Stimulated activated CD8-positive, alpha-beta memory T cell treated with anti-CD3 and anti-CD28 coated beads, Interleukin-7, amount 100 ng/mL, for 48 hours (primary cell): ENCODE results near the gene PPM1N.
A peak's percentile ranks its signal among the peaks of the same experiment; 100 is the strongest.

Experiments
- DNase-seq, 2 donors: peaks; one replicate each; pipeline ENCODE4 v3.0.0-alpha.2; 2020; ENCODE audit warnings: low read depth in 1 of 2; ENCODE audit errors: extremely low read depth in 1 of 2

Gene PPM1N

GRCh38 chr19:45489216-45489855, 8.9 kb upstream of the PPM1N start:
- DNase-seq: no peak

GRCh38 chr19:45492137-45492626, 6.1 kb upstream of the PPM1N start:
- DNase-seq: no peak

- DNase-seq: no peak
These were observed 5.4 kb upstream of the PPM1N start for GRCh38 chr19:45492627-45493470.

GRCh38 chr19:45494261-45494916, 3.9 kb upstream of the PPM1N start:
- no peak for DNase-seq

GRCh38 chr19:45495178-45495577, 3.1 kb upstream of the PPM1N start:
- DNase-seq: no peak

- DNase-seq: no peak
These were observed 1.8 kb upstream of the PPM1N start for GRCh38 chr19:45496349-45496953.

- no peak for DNase-seq
These were observed 452 bp upstream of the PPM1N start for GRCh38 chr19:45497791-45498190.

GRCh38 chr19:45499196-45500180, 1.2 kb downstream of the PPM1N start:
- peak in 1 of 2 donors; percentile 68 for DNase-seq

GRCh38 chr19:45500918-45501729, 2.9 kb downstream of the PPM1N start:
- DNase-seq: no peak

- DNase-seq: no peak
These were observed 3.4 kb downstream of the PPM1N start for GRCh38 chr19:45501730-45502014.

- DNase-seq: no peak
These were observed 3.9 kb downstream of the PPM1N start for GRCh38 chr19:45502111-45502510.

GRCh38 chr19:45503909-45504308, 5.7 kb downstream of the PPM1N start:
- DNase-seq: no peak

- no peak for DNase-seq
These were observed 7.1 kb downstream of the PPM1N start for GRCh38 chr19:45505151-45505995.

GRCh38 chr19:45505996-45506245, 7.7 kb downstream of the PPM1N start:
- no peak for DNase-seq

GRCh38 chr19:45506246-45506988, 8.2 kb downstream of the PPM1N start:
- peak; percentile 99 for DNase-seq

GRCh38 chr19:45506989-45507871, 9.0 kb downstream of the PPM1N start, which contains the start of gene VASP:
VASP (plus strand) TSS chr19:45507479; CDS start chr19:45507772, 293 bp downstream.
- peak; percentile 81 to 89 for DNase-seq

- DNase-seq: no peak
These were observed 9.7 kb downstream of the PPM1N start for GRCh38 chr19:45507872-45508416.
